ENCODE results near the gene FUT9.

Gene FUT9

GRCh38 chr6:96237638-96238347 lies 222.0 kb downstream of the FUT9 start:
- Histone ChIP-seq H3K36me3 (ENCODE audit: control insufficient read depth, low read length) (no peaks in the 10 kb centered on the region), H3K4me1 (ENCODE audit: control insufficient read depth, low read length) (no peaks in the 10 kb centered on the region), H3K9me3 (ENCODE audit: control insufficient read depth, insufficient read depth, low read length) (no peaks in the 10 kb centered on the region), H3F3A (ENCODE audit: control insufficient read depth, insufficient read depth) (no peaks in the 10 kb centered on the region), H4K20me1 (ENCODE audit: control insufficient read depth, insufficient read depth, low read depth, low read length) (no peaks in the 10 kb centered on the region), H3K27ac (ENCODE audit: low read depth, low read length) (no peak overlapping the region), H3K9me2 (replicated peaks; ENCODE audit: control insufficient read depth, low read length) (no peaks in the 10 kb centered on the region), H3K79me2 (ENCODE audit: control insufficient read depth, low read length) (no peaks in the 10 kb centered on the region), H3K4me3 (ENCODE audit: low read length) (no peak overlapping the region), H3K4me2 (ENCODE audit: low read length) (no peak overlapping the region), H3K27me3 (ENCODE audit: control insufficient read depth, low read length) (no peaks in the 10 kb centered on the region)
- TF ChIP-seq CTCF (IDR thresholded peaks at IDR 0.05; ENCODE audit: low read depth, low read length, poor library complexity, severe bottlenecking) = no peak
- no peak for TF ChIP-seq EZH2phosphoT487 (IDR thresholded peaks at IDR 0.05; ENCODE audit: borderline replicate concordance, low read length)

- H3K9me3 ChIP-seq (ENCODE audit: control insufficient read depth, insufficient read depth, low read length) = no peaks in the 10 kb centered on the region
- H3K4me2 ChIP-seq (ENCODE audit: low read length) = no peak overlapping the region
- H3K36me3 ChIP-seq (ENCODE audit: control insufficient read depth, low read length) = no peaks in the 10 kb centered on the region
- no peaks in the 10 kb centered on the region for H3K79me2 ChIP-seq (ENCODE audit: control insufficient read depth, low read length)
- TF ChIP-seq CTCF (IDR thresholded peaks at IDR 0.05; ENCODE audit: low read depth, low read length, poor library complexity, severe bottlenecking) = no peak
- no peak for TF ChIP-seq EZH2phosphoT487 (IDR thresholded peaks at IDR 0.05; ENCODE audit: borderline replicate concordance, low read length)
- no peak overlapping the region for H3K4me3 ChIP-seq (ENCODE audit: low read length)
- no peak overlapping the region for H3K27ac ChIP-seq (ENCODE audit: low read depth, low read length)
- H3K27me3 ChIP-seq (ENCODE audit: control insufficient read depth, low read length) = no peaks in the 10 kb centered on the region
- no peaks in the 10 kb centered on the region for H3K9me2 ChIP-seq (replicated peaks; ENCODE audit: control insufficient read depth, low read length)
- no peaks in the 10 kb centered on the region for H3K4me1 ChIP-seq (ENCODE audit: control insufficient read depth, low read length)
- no peaks in the 10 kb centered on the region for H3F3A ChIP-seq (ENCODE audit: control insufficient read depth, insufficient read depth)
- H4K20me1 ChIP-seq (ENCODE audit: control insufficient read depth, insufficient read depth, low read depth, low read length) = no peaks in the 10 kb centered on the region
Measured at GRCh38 chr6:96246563-96246962, 230.8 kb downstream of the FUT9 start.

GRCh38 chr6:96249755-96250154 lies 234.0 kb downstream of the FUT9 start:
- Histone ChIP-seq H3K27ac (ENCODE audit: low read depth, low read length) (no peak overlapping the region), H3F3A (ENCODE audit: control insufficient read depth, insufficient read depth) (no peaks in the 10 kb centered on the region), H3K9me2 (replicated peaks; ENCODE audit: control insufficient read depth, low read length) (no peaks in the 10 kb centered on the region), H4K20me1 (ENCODE audit: control insufficient read depth, insufficient read depth, low read depth, low read length) (no peaks in the 10 kb centered on the region), H3K27me3 (ENCODE audit: control insufficient read depth, low read length) (no peaks in the 10 kb centered on the region), H3K79me2 (ENCODE audit: control insufficient read depth, low read length) (no peaks in the 10 kb centered on the region), H3K4me1 (ENCODE audit: control insufficient read depth, low read length) (no peaks in the 10 kb centered on the region), H3K9me3 (ENCODE audit: control insufficient read depth, insufficient read depth, low read length) (no peaks in the 10 kb centered on the region), H3K36me3 (ENCODE audit: control insufficient read depth, low read length) (no peaks in the 10 kb centered on the region), H3K4me3 (ENCODE audit: low read length) (no peak overlapping the region), H3K4me2 (ENCODE audit: low read length) (no peak overlapping the region)
- TF ChIP-seq EZH2phosphoT487 (IDR thresholded peaks at IDR 0.05; ENCODE audit: borderline replicate concordance, low read length) (no peak), CTCF (IDR thresholded peaks at IDR 0.05; ENCODE audit: low read depth, low read length, poor library complexity, severe bottlenecking) (no peak)

Data from DOHH2 (cell line).